GM12801 (cell line): Measurements from ENCODE around the gene NDUFB6.

Experiments
- TF ChIP-seq, protein P1 (sequence below): IDR thresholded peaks from one replicate; pipeline ENCODE4 v1.5.1; 2011; ENCODE audit warnings: control low read depth; ENCODE audit not compliant: insufficient read length; ENCODE audit errors: extremely low read depth

Gene NDUFB6

DNA sequence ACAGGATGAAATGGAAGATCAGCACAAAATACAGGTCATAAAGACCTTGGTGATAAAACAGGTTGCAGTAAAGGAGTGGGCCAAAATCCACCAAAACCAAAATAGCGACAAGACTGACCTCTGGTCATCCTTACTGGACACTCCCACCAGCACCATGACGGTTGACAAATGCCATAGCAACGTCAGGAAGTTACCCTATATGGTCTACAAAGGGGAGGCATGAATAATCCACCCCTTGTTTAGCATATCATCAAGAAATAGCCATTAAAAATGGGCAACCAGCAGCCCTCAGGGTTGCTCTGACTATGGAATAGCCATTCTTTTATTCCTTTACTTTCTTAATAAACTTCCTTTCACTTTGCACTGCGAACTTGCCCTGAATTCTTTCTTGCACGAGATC lies 6.0 kb upstream of the NDUFB6 start:
- TF ChIP-seq, protein P1, sequence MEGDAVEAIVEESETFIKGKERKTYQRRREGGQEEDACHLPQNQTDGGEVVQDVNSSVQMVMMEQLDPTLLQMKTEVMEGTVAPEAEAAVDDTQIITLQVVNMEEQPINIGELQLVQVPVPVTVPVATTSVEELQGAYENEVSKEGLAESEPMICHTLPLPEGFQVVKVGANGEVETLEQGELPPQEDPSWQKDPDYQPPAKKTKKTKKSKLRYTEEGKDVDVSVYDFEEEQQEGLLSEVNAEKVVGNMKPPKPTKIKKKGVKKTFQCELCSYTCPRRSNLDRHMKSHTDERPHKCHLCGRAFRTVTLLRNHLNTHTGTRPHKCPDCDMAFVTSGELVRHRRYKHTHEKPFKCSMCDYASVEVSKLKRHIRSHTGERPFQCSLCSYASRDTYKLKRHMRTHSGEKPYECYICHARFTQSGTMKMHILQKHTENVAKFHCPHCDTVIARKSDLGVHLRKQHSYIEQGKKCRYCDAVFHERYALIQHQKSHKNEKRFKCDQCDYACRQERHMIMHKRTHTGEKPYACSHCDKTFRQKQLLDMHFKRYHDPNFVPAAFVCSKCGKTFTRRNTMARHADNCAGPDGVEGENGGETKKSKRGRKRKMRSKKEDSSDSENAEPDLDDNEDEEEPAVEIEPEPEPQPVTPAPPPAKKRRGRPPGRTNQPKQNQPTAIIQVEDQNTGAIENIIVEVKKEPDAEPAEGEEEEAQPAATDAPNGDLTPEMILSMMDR: no peak

DNA sequence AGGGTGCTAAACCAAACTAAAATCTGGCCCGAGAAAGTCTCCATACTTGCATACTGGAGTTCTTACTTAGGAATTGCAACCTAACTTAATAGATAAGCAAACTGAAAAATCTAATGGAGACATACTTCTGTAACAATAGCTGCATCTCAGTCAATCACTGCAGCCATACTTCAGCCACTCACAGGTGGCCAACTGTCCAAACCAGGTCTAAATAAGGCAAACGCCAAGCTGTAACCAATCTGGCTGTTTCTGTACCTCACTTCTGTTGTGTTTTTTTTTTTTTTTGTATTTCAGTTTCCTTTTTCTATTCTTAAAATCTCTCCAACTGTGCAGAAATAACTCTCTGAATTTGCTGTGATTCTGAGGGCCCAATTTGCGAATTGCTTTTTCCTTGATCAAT lies 4.4 kb upstream of the NDUFB6 start:
- TF ChIP-seq, protein P1: no peak

DNA sequence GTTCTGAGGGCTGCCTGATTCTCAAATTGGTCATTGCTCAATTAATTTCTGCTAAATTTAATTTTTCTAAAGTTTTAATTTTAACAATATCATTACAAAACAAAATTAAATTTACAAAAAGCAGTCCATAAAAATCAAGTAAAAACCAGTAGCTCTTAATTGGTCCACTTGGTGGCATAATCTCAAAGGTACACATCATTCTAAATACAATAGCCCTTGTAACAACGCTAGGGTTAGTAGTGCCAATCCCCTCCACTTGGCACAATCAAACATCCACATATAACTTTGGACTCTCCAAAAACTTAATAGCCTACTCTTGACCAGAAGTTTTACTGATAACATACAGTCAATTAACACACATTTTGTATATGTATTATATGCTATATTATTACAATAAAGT lies 1.9 kb upstream of the NDUFB6 start:
- TF ChIP-seq, protein P1: no peak

DNA sequence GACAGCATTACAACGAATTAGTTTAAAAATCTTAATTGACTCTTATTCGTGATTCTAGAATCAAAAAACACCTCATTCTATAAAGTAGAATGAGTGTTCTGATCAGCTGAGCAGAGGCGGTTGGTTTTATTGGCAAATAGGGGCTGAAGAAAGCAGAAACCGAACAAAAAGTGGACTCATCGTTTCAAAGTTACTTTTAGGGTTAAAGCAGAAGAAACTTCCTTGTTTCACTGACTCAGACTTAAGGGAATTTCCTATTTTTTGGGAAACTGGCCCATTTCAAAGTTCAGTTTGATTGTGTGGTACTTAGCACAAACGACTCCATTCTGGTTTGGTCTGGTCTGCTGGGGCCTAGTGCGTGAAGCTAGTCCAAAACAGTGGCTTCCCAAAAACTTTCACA lies 862 bp upstream of the NDUFB6 start:
- TF ChIP-seq, protein P1: no peak

DNA sequence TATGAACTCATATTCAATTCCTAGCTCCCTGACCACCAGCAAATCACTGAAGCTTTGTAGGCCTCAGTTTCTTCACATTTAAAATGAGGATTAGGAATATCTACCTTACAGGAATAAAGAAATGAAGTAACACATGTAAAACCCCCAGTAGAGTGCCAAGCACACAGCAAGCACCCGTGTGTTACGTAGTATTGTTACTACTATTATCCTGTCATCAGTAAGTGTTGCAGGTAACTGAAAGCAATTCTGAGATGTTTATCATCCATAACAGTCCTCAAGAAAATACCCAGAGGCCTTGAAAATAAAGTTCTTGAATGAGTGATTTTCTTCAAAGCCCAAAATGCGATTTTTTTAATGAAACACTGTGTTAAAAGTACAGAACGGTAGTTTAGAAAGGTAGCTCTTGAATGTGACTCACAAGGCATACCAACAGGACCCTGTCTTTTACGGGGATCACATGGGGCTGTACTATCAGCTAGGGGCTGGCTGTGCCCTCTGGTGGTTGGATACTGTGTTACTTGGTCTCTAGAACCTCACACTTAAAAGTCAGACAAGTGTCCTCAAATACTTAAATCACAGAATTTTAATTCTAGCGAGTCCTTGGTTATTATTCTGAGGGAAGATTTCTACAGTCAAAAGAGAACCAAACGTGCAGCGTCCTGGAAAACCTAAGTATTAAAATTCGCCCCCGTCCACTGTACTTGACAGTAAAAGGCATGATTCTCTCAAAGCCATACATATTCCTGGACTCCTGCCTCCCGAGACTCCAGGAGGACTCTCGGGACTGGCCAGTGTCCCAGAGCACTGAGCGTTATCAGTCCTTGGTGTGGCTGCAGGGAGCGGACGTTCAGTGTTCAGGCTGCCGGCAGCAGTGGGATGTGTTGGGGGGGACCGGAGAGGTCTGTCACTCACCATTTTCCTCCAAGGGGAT lies 725 bp downstream of the NDUFB6 start:
- TF ChIP-seq, protein P1: no peak

DNA sequence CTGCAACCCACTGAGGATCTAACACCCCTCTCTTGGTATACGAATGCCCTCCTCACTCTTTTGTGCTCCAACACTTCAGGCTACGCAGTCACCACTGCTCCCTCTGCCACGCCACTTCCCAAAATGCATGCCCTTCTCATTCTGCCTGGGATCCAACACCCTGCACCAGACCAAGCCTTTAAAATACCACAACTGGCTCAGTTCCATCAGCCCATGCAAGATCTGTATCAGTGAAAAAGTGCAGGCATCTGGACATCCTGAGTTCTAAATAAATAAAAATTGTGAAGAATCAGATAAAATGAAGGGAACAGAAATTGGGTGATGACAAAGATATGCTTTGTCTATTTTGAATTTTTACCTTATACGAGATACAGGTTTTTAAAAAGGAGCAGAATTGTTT lies 2.7 kb downstream of the NDUFB6 start:
- TF ChIP-seq, protein P1: no peak

DNA sequence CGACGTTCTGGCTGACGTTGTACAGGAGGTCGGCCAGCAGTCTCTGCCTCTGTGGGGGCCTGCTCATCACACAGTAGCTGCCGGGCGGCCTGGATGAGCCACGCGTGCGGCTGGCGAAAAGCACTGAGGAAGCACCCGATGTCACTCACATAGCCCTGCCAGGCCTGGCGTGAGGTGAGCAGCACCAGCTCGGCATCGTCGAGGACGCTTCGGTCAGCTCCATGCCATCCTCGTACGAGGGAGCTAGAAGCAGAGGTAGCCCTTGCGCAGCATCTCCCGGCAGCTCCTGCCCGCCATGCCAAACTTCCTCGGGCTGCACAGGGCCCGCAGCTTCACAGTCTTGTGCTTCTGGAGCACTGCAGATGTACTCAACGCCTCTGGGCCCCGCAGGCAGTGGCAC lies 6.2 kb downstream of the NDUFB6 start:
- TF ChIP-seq, protein P1: no peak
